IMR-90 (cell line): ENCODE data around the gene CXorf49.
"Not testable (repeated sequence)": the region's sequence is repeated elsewhere in the genome, so short reads cannot be mapped to it uniquely, and the experiment has no call there.

Source experiments
- BHLHE40 ChIP-seq: fragments of 150-350 bp; IDR thresholded peaks from 2 replicates; pipeline ENCODE4 v1.6.1; 2016; ENCODE audit warnings: mild to moderate bottlenecking, low read depth, low read length
- CEBPB ChIP-seq: IDR thresholded peaks from 2 replicates; pipeline ENCODE4 v1.6.1; 2012; ENCODE audit warnings: low read depth, low read length, improper control_type of control experiment
- FOS ChIP-seq: fragments of 150-350 bp; IDR thresholded peaks from 2 replicates; pipeline ENCODE4 v1.6.1; 2016; ENCODE audit warnings: low read depth, low read length
- MAZ ChIP-seq: IDR thresholded peaks from 2 replicates; pipeline ENCODE4 v1.6.1; 2012; ENCODE audit warnings: low read depth, mild to moderate bottlenecking, low read length, improper control_type of control experiment, moderate library complexity, borderline replicate concordance
- POLR2A ChIP-seq: IDR thresholded peaks from 2 replicates; pipeline ENCODE4 v1.6.1; 2012; ENCODE audit warnings: mild to moderate bottlenecking, low read depth, low read length
- RAD21 ChIP-seq: IDR thresholded peaks from 2 replicates; pipeline ENCODE4 v1.6.1; 2012; ENCODE audit warnings: low read length, improper control_type of control experiment
- RCOR1 ChIP-seq: IDR thresholded peaks from 2 replicates; pipeline ENCODE4 v1.6.1; 2012; ENCODE audit warnings: mild to moderate bottlenecking, low read length, improper control_type of control experiment; ENCODE audit not compliant: insufficient replicate concordance
- SMC3 ChIP-seq: fragments of 150-350 bp; IDR thresholded peaks from 2 replicates; pipeline ENCODE4 v1.6.1; 2016; ENCODE audit warnings: low read depth, mild to moderate bottlenecking, antibody characterized with exemption, low read length, moderate library complexity
- TF ChIP-seq, protein P1 (sequence below): conservative IDR thresholded peaks from 2 replicates; pipeline ENCODE4 v1.5.1; 2012; ENCODE audit warnings: mild to moderate bottlenecking, low read depth, low read length, improper control_type of control experiment
- TF ChIP-seq, protein P2 (sequence below): fragments of 150-350 bp; IDR thresholded peaks from 2 replicates; pipeline ENCODE4 v1.6.1; 2017; ENCODE audit warnings: mild to moderate bottlenecking, antibody characterized with exemption, low read length, low read depth

DNA sequence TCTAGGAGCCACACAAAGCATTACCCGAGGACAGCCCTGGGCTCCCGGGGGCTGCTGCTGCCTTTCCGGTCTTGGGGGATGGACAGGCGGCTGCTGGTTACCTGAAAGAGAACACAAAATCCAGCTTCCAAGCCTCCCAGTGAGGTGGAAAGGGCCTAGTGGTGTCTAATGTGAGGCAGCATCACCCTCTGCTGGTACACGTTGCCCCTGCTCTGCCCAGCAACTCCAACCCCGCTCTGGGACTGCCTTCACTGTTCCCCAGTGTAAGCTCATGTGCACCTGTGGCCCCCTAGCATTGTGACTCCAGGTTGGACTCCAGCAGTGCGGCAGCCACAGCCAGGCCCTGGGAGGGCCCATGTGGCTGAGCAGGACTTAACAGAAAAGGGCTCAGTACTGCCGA lies 2.5 kb downstream of the CXorf49 start:
- TF ChIP-seq, protein P1, sequence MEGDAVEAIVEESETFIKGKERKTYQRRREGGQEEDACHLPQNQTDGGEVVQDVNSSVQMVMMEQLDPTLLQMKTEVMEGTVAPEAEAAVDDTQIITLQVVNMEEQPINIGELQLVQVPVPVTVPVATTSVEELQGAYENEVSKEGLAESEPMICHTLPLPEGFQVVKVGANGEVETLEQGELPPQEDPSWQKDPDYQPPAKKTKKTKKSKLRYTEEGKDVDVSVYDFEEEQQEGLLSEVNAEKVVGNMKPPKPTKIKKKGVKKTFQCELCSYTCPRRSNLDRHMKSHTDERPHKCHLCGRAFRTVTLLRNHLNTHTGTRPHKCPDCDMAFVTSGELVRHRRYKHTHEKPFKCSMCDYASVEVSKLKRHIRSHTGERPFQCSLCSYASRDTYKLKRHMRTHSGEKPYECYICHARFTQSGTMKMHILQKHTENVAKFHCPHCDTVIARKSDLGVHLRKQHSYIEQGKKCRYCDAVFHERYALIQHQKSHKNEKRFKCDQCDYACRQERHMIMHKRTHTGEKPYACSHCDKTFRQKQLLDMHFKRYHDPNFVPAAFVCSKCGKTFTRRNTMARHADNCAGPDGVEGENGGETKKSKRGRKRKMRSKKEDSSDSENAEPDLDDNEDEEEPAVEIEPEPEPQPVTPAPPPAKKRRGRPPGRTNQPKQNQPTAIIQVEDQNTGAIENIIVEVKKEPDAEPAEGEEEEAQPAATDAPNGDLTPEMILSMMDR: not testable (repeated sequence)
- TF ChIP-seq, protein P2, sequence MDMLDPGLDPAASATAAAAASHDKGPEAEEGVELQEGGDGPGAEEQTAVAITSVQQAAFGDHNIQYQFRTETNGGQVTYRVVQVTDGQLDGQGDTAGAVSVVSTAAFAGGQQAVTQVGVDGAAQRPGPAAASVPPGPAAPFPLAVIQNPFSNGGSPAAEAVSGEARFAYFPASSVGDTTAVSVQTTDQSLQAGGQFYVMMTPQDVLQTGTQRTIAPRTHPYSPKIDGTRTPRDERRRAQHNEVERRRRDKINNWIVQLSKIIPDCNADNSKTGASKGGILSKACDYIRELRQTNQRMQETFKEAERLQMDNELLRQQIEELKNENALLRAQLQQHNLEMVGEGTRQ: not testable (repeated sequence)
- TF ChIP-seq FOS, CEBPB, SMC3, BHLHE40, POLR2A, RAD21, MAZ, RCOR1: not testable (repeated sequence)
